Measurements from ENCODE around the gene ZNF385C. TPM values are rescaled to one million over a fixed set of nuclear protein-coding genes. Genes with fewer than 3 reads are reported as not detected.

Gene ZNF385C
- total RNA-seq, 1 experiment from 2014 or later: 1.1 TPM

DNA sequence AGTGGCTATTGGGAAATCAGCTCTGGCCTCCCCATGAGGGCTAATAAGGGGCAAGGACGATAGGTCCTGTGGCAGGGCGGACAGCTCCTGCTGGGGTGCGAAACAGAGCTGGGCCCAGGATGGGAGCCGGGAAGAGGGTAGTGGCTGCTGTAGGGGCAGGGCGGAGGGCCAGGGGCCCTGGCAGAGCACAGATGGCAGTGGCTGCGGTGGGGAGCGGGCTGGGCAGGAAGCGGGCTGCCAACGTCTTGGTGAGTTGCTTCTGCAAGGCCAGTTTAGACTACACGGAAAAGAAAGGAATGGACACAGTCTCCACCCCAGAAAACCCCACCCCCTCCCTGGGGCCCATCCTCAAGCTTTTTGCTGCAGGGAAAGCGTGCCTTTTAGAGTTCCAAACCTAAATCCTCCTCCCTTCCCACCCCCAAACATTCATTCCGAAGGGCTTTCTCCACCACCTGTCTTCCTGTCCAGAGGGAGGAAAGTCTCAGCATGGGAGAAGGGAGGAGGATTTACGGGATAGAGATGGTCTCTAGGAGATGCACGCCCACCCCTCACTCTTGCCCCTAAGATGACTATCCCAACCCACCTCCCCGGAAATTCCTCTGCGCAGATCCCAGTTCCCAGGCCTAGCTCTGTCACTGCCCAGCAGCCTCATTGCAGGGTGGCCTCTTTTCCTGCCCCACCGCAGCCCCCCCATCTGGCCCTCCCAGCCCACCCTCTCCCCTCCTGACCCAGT lies 71.2 kb downstream of the ZNF385C start:
- Histone ChIP-seq H3K27ac (ENCODE audit: low read depth, low read length) (no peak overlapping the region), H3K36me3 (ENCODE audit: control insufficient read depth in 1 of 2, insufficient read depth in 2 of 2, low read length in 2 of 2) (peaks cover 7 to 9% of the 10 kb centered on the region in 2 experiments; a peak in 2 of 4 replicates), H3K79me2 (ENCODE audit: insufficient read depth, low read length) (no peaks in the 10 kb centered on the region), H3K9me3 (ENCODE audit: control insufficient read depth in 1 of 2, insufficient read depth in 1 of 2, low read depth in 1 of 2, low read length in 2 of 2) (no peaks in the 10 kb centered on the region), H3K4me3 (replicated peaks in 1 of 2; ENCODE audit: low read depth in 1 of 2, low read length in 2 of 2) (no peak overlapping the region), H3K27me3 (ENCODE audit: insufficient read depth, low read length) (no peaks in the 10 kb centered on the region), H3K9ac (ENCODE audit: low read length) (no peak overlapping the region), H3K4me2 (ENCODE audit: low read length) (no peak overlapping the region), H3K4me1 (ENCODE audit: control insufficient read depth in 1 of 2, insufficient read depth in 2 of 2, low read length in 2 of 2) (peaks cover 15 to 32% of the 10 kb centered on the region in 2 experiments), H2AFZ (ENCODE audit: low read depth, low read length, poor library complexity, severe bottlenecking) (no peak overlapping the region), H3K9me2 (ENCODE audit: insufficient read depth) (no peaks in the 10 kb centered on the region), H4K20me1 (ENCODE audit: insufficient read depth) (no peaks in the 10 kb centered on the region)
- RAD21 ChIA-PET (ENCODE audit: low non-redundant PET in 1 of 2, low total read pairs in 2 of 2, uncharacterized antibody in 2 of 2, unreplicated experiment in 2 of 2): no interaction called here
- TF ChIP-seq EZH2 (IDR thresholded peaks at IDR 0.05) (no peak), ZFX (IDR thresholded peaks at IDR 0.05) (no peak), REST (IDR thresholded peaks at IDR 0.05; ENCODE audit: low read depth) (no peak), RAD21 (IDR thresholded peaks at IDR 0.05; ENCODE audit: low read depth) (no peak)
- CTCF ChIA-PET: interaction anchor here (0.6 to 3.7 kb wide), 3 partner anchors 61 to 500 kb away, joined by 4 to 15 read pairs (median 15); partner anchors contain the start of gene CNP
- POLR2A ChIA-PET: interaction anchor here (0.7 to 1.2 kb wide), 2 partner anchors 9 to 305 kb away, joined by 3 read pairs; partner anchors contain the start of gene DNAJC7
- intact Hi-C loops (cut with micrococcal nuclease): loop anchor here (10.0 kb wide), 1 partner anchor 498 kb away; no protein-coding TSS in a partner anchor
- DNase-seq (ENCODE audit: low read depth, low spot score): no peak
- BruUV-seq (replicated peaks): no TSS peak
- ATAC-seq: no peak
